Activated naive CD4-positive, alpha-beta T cell treated with anti-CD3 and anti-CD28 coated beads, Interleukin-2, amount 50 U/mL, for 16 hours (primary cell): ENCODE data around the gene ACAN.

Experiments
- DNase-seq: peaks from one replicate; pipeline ENCODE4 v3.0.0-alpha.2; 2020

ACAN gene

GRCh38 chr15:88803241-88803919, at the start of gene ACAN:
ACAN (plus strand) TSS chr15:88803436; CDS start chr15:88836207, 32,771 bp downstream.
- no peak for DNase-seq

GRCh38 chr15:88756521-88756920, 46.7 kb upstream of the ACAN start:
- no peak for DNase-seq

GRCh38 chr15:88756921-88757320, 46.3 kb upstream of the ACAN start:
- DNase-seq, result no peak

GRCh38 chr15:88759872-88760271, 43.4 kb upstream of the ACAN start:
- DNase-seq, result no peak

- no peak for DNase-seq
Measured at GRCh38 chr15:88764448-88764847, 38.8 kb upstream of the ACAN start.

- DNase-seq, result no peak
Measured at GRCh38 chr15:88765212-88765611, 38.0 kb upstream of the ACAN start.

GRCh38 chr15:88769161-88769971, 33.9 kb upstream of the ACAN start:
- DNase-seq, result no peak

GRCh38 chr15:88775776-88776175, 27.5 kb upstream of the ACAN start:
- DNase-seq, result no peak

- no peak for DNase-seq
Measured at GRCh38 chr15:88776646-88777045, 26.6 kb upstream of the ACAN start.

- DNase-seq, result no peak
Measured at GRCh38 chr15:88779944-88780343, 23.3 kb upstream of the ACAN start.

GRCh38 chr15:88782465-88782864, 20.8 kb upstream of the ACAN start:
- no peak for DNase-seq

- no peak for DNase-seq
Measured at GRCh38 chr15:88785217-88785616, 18.0 kb upstream of the ACAN start.

GRCh38 chr15:88788036-88788435, 15.2 kb upstream of the ACAN start:
- DNase-seq, result no peak

GRCh38 chr15:88788816-88789215, 14.4 kb upstream of the ACAN start:
- no peak for DNase-seq

GRCh38 chr15:88790486-88790885, 12.8 kb upstream of the ACAN start:
- no peak for DNase-seq

GRCh38 chr15:88791637-88792036, 11.6 kb upstream of the ACAN start:
- DNase-seq, result no peak

- DNase-seq, result no peak
Measured at GRCh38 chr15:88792342-88793282, 10.6 kb upstream of the ACAN start.

- no peak for DNase-seq
Measured at GRCh38 chr15:88794001-88794400, 9.2 kb upstream of the ACAN start.

GRCh38 chr15:88797663-88798339, 5.4 kb upstream of the ACAN start:
- DNase-seq, result no peak

- DNase-seq, result no peak
Measured at GRCh38 chr15:88799341-88799740, 3.9 kb upstream of the ACAN start.

- DNase-seq, result no peak
Measured at GRCh38 chr15:88800026-88800425, 3.2 kb upstream of the ACAN start.

- no peak for DNase-seq
Measured at GRCh38 chr15:88800738-88801137, 2.5 kb upstream of the ACAN start.
